ENCODE measurements around the gene RBM47. TPM values are rescaled to one million over a fixed set of nuclear protein-coding genes. Genes with fewer than 3 reads are reported as not detected.

RBM47 gene
- total and polyA plus RNA-seq, 10 of the 15 experiments (the other 5 are each of a cell fraction or from before 2014, with no cell fraction given), result 7.9 to 45.0 (median 28.7) TPM

GRCh38 chr4:40665842-40666241, 36.2 kb upstream of the RBM47 start (continued):
- TF ChIP-seq KDM1A (IDR thresholded peaks at IDR 0.05; ENCODE audit: borderline replicate concordance), result no peak
- TF ChIP-seq MEF2B (IDR thresholded peaks at IDR 0.05; ENCODE audit: partially characterized antibody, poor library complexity, severe bottlenecking), result peak; percentile 38
- no peak for TF ChIP-seq SMAD5 (IDR thresholded peaks at IDR 0.05; ENCODE audit: low read depth)
- TF ChIP-seq CBX5 (IDR thresholded peaks at IDR 0.05; ENCODE audit: low read depth), result no peak
- TF ChIP-seq ZNF217 (IDR thresholded peaks at IDR 0.05), result peak; percentile 71

- POLR2A ChIA-PET, result interaction anchor here (0.6 to 4.3 kb wide), 8 partner anchors 8 to 443 kb away, joined by 3 to 18 read pairs (median 4); partner anchors contain the start of gene RBM47
- no peaks in the 10 kb centered on the region; the same call in 2 of the 3 replicates for H3K9me3 ChIP-seq (replicated peaks; ENCODE audit: control insufficient read depth, insufficient read depth, low read length)
- ATAC-seq, result peak; percentile 85
- H3K4me3 ChIP-seq, result peak overlapping the region; percentile 28; the same call in 1 of the 2 replicates
- H3K4me2 ChIP-seq (ENCODE audit: control insufficient read depth, insufficient read depth), result peak overlapping the region; percentile 89
- H3K4me1 ChIP-seq (ENCODE audit: control insufficient read depth, insufficient read depth, low read length), result peaks cover 19% of the 10 kb centered on the region
- H3K27ac ChIP-seq (ENCODE audit: control insufficient read depth, insufficient read depth), result peak overlapping the region; percentile 66
- TSS peak; percentile 95 for BruUV-seq (replicated peaks)
- FAIRE-seq, result peak; percentile 62
- 12% methylated on average over 10 of the region's 10 CpGs for WGBS (ENCODE audit: insufficient coverage, insufficient replicate concordance, low lambda C conversion rate, missing lambda C conversion rate)
- SMC1A ChIA-PET (ENCODE audit: uncharacterized antibody, unreplicated experiment), result interaction anchor here (1.0 to 2.5 kb wide), 15 partner anchors 10 to 103 kb away, joined by 3 to 21 read pairs (median 4); partner anchors contain the start of gene RBM47
- intact Hi-C loops (cut with micrococcal nuclease; ENCODE audit: unreplicated experiment) (no loop called here), in situ Hi-C loops (cut with MboI) (loop anchor here (25.0 kb wide), 1 partner anchor 1974 kb away; no protein-coding TSS in a partner anchor)
- H2AFZ ChIP-seq (ENCODE audit: control insufficient read depth, low read depth, low read length), result peak overlapping the region; percentile 87
- H4K20me1 ChIP-seq (ENCODE audit: control insufficient read depth, insufficient read depth), result no peaks in the 10 kb centered on the region
- CTCF ChIA-PET, result interaction anchor here (1.4 to 2.0 kb wide), 3 partner anchors 11 to 56 kb away, joined by 4 to 13 read pairs (median 6); no protein-coding TSS in a partner anchor
- H3K36me3 ChIP-seq (ENCODE audit: control insufficient read depth in 2 of 2, insufficient read depth in 2 of 2, low read length in 1 of 2), result no peaks in the 10 kb centered on the region
- H3K27me3 ChIP-seq (replicated peaks in 1 of 2; ENCODE audit: control insufficient read depth in 2 of 2, insufficient read depth in 2 of 2, low read length in 1 of 2), result no peaks in the 10 kb centered on the region
- DNase-seq (ENCODE audit: low read depth, low spot score), result peak; percentile 82
- RAD21 ChIA-PET (ENCODE audit: unreplicated experiment), result interaction anchor here (0.6 to 3.2 kb wide), 16 partner anchors 9 to 478 kb away, joined by 3 to 22 read pairs (median 4); no protein-coding TSS in a partner anchor
- no peaks in the 10 kb centered on the region for H3K79me2 ChIP-seq (ENCODE audit: control insufficient read depth, insufficient read depth, low read length)
- H3K9ac ChIP-seq (ENCODE audit: control insufficient read depth, insufficient read depth, low read length), result peak overlapping the region; percentile 45
- TF ChIP-seq STAT1 (conservative IDR thresholded peaks at IDR 0.05) (no peak), HDAC2 (IDR thresholded peaks at IDR 0.05) (no peak), EP300 (IDR thresholded peaks at IDR 0.05; ENCODE audit: borderline replicate concordance in 1 of 2, control insufficient read depth in 1 of 2, low read depth in 2 of 2, low read length in 2 of 2) (0 out of 4 replicates have a peak, but pooled peaks of 1 of the 2 experiments have one; percentile 35), ASH2L (IDR thresholded peaks at IDR 0.05; ENCODE audit: borderline replicate concordance, low read depth) (peak; percentile 35; the same call in 1 of the 2 replicates), ZSCAN29 (IDR thresholded peaks at IDR 0.05) (no peak), TBL1XR1 (IDR thresholded peaks at IDR 0.05; ENCODE audit: low read depth, low read length) (0 out of 2 replicates have a peak, but pooled peaks have one; percentile 41), RFX5 (IDR thresholded peaks at IDR 0.05; ENCODE audit: low read depth, low read length) (no peak), ZBED1 (IDR thresholded peaks at IDR 0.05; ENCODE audit: borderline replicate concordance) (peak; percentile 78; the same call in 1 of the 2 replicates), BHLHE40 (IDR thresholded peaks at IDR 0.05; ENCODE audit: borderline replicate concordance in 1 of 2, low read depth in 2 of 2, low read length in 1 of 2) (no peak), GATAD2B (conservative IDR thresholded peaks at IDR 0.05; ENCODE audit: low read depth) (no peak), POLR2A (IDR thresholded peaks at IDR 0.05; ENCODE audit: low read depth, low read length) (no peak), JUNB (IDR thresholded peaks at IDR 0.05) (peak; percentile 71), MTA3 (IDR thresholded peaks at IDR 0.05; ENCODE audit: borderline replicate concordance, low read length) (no peak), NR2C1 (IDR thresholded peaks at IDR 0.05) (no peak), POU2F2 (IDR thresholded peaks at IDR 0.05; ENCODE audit: borderline replicate concordance, low read depth, low read length) (0 out of 3 replicates have a peak, but pooled peaks have one; percentile 7)
- TF ChIP-seq, protein P1, sequence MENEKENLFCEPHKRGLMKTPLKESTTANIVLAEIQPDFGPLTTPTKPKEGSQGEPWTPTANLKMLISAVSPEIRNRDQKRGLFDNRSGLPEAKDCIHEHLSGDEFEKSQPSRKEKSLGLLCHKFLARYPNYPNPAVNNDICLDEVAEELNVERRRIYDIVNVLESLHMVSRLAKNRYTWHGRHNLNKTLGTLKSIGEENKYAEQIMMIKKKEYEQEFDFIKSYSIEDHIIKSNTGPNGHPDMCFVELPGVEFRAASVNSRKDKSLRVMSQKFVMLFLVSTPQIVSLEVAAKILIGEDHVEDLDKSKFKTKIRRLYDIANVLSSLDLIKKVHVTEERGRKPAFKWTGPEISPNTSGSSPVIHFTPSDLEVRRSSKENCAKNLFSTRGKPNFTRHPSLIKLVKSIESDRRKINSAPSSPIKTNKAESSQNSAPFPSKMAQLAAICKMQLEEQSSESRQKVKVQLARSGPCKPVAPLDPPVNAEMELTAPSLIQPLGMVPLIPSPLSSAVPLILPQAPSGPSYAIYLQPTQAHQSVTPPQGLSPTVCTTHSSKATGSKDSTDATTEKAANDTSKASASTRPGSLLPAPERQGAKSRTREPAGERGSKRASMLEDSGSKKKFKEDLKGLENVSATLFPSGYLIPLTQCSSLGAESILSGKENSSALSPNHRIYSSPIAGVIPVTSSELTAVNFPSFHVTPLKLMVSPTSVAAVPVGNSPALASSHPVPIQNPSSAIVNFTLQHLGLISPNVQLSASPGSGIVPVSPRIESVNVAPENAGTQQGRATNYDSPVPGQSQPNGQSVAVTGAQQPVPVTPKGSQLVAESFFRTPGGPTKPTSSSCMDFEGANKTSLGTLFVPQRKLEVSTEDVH (IDR thresholded peaks at IDR 0.05; ENCODE audit: low read depth, partially characterized antibody), result no peak
These were observed 33.4 kb upstream of the RBM47 start for GRCh38 chr4:40662962-40663604.

All from GM12878 (cell line).